Activated naive CD8-positive, alpha-beta T cell treated with anti-CD3 and anti-CD28 coated beads, Interleukin-2, amount 10 ng/mL, durations not matched to agents 7 days and 5 days (primary cell): ENCODE data around the gene HERC5. TPM values are rescaled to one million over a fixed set of nuclear protein-coding genes. Genes with fewer than 3 reads are reported as not detected.

Source experiments
- ATAC-seq: fragments of 150-1000 bp; cut with Tn5 transposase; one replicate; pipeline ENCODE4 v1.10.0; 2021; ENCODE audit warnings: low read depth, moderate library complexity
- POLR2A ChIA-PET: fragments of 350-600 bp; sonication (Branson Sonifier 250); formaldehyde crosslinking; loops from one replicate; lab custom pipeline; 2021; ENCODE audit warnings: antibody characterized with exemption; lab: Charles Lee
- DNase-seq: peaks from one replicate; pipeline ENCODE4 v3.0.0; 2021
- H3K27ac Mint-ChIP-seq: one replicate; pipeline ENCODE4 v1.8.0; 2022; ENCODE audit warnings: mild to moderate bottlenecking, mixed read lengths
- H3K27me3 Mint-ChIP-seq: one replicate; pipeline ENCODE4 v1.8.0; 2022; ENCODE audit warnings: mild to moderate bottlenecking, moderate library complexity, mixed read lengths
- H3K36me3 Mint-ChIP-seq: one replicate; pipeline ENCODE4 v1.8.0; 2021; ENCODE audit warnings: mild to moderate bottlenecking, mixed read lengths
- H3K4me1 Mint-ChIP-seq: one replicate; pipeline ENCODE4 v1.8.0; 2021; ENCODE audit warnings: mixed read lengths
- H3K4me3 Mint-ChIP-seq: one replicate; pipeline ENCODE4 v1.8.0; 2022; ENCODE audit warnings: mild to moderate bottlenecking, moderate library complexity, mixed read lengths
- H3K9me3 Mint-ChIP-seq: one replicate; pipeline ENCODE4 v1.8.0; 2021; ENCODE audit warnings: mixed read lengths
- total RNA-seq, 2 experiments: library from RNA; stranded (reverse); gene quantifications; one replicate each; pipeline ENCODE4 v1.2.3, GENCODE V29; 2021

HERC5 gene
- 10 to 100 TPM; 44.8 to 46.5 TPM for total RNA-seq

GRCh38 chr4:88456670-88457306 lies at the start of gene HERC5:
Gene HERC5, plus strand, starts transcription at chr4:88457119. Its CDS starts 151 bp downstream, at chr4:88457270.
- H3K36me3 Mint-ChIP-seq, result peaks cover 23% of the 10 kb centered on the region

GRCh38 chr4:88409206-88409605 lies 47.7 kb upstream of the HERC5 start:
- no peaks in the 10 kb centered on the region for H3K9me3 Mint-ChIP-seq
- ATAC-seq, result no peak
- H3K27me3 Mint-ChIP-seq, result no peaks in the 10 kb centered on the region
- POLR2A ChIA-PET, result no interaction called here
- H3K4me1 Mint-ChIP-seq, result no peaks in the 10 kb centered on the region
- H3K27ac Mint-ChIP-seq, result no peak overlapping the region
- H3K4me3 Mint-ChIP-seq, result no peak overlapping the region
- no peak for DNase-seq
- peaks cover 58% of the 10 kb centered on the region for H3K36me3 Mint-ChIP-seq

More at GRCh38 chr4:88456670-88457306, at the start of gene HERC5:
- peaks cover 33% of the 10 kb centered on the region for H3K4me1 Mint-ChIP-seq
- peak within 1 kb of the TSS; percentile 99 for H3K27ac Mint-ChIP-seq
- H3K4me3 Mint-ChIP-seq, result peak within 1 kb of the TSS; percentile 97
- peaks cover 2% of the 10 kb centered on the region for H3K9me3 Mint-ChIP-seq
- POLR2A ChIA-PET, result interaction anchor here (0.6 to 5.0 kb wide), 28 partner anchors 8 to 1066 kb away, joined by 3 to 67 read pairs (median 4); partner anchors contain the start of genes HERC6, HSD17B11 and PPM1K
- H3K27me3 Mint-ChIP-seq, result no peaks in the 10 kb centered on the region
- DNase-seq (peak; percentile 96), ATAC-seq (peak; percentile 86)

- POLR2A ChIA-PET, result no interaction called here
- no peak for ATAC-seq
- DNase-seq, result no peak
- Mint-ChIP-seq H3K27ac (no peak overlapping the region), H3K4me1 (no peaks in the 10 kb centered on the region), H3K4me3 (no peak overlapping the region), H3K27me3 (no peaks in the 10 kb centered on the region), H3K9me3 (no peaks in the 10 kb centered on the region), H3K36me3 (peaks cover 58% of the 10 kb centered on the region)
Observed at GRCh38 chr4:88409789-88410188, 47.1 kb upstream of the HERC5 start.

- ATAC-seq, result no peak
- no peak overlapping the region for H3K27ac Mint-ChIP-seq
- no peaks in the 10 kb centered on the region for H3K27me3 Mint-ChIP-seq
- POLR2A ChIA-PET, result interaction anchor here (0.6 to 1.0 kb wide), 2 partner anchors 46 to 71 kb away, joined by 3 to 4 read pairs; partner anchors contain the start of gene HERC5
- H3K4me1 Mint-ChIP-seq, result peaks cover 4% of the 10 kb centered on the region
- DNase-seq, result no peak
- peaks cover 65% of the 10 kb centered on the region for H3K36me3 Mint-ChIP-seq
- no peaks in the 10 kb centered on the region for H3K9me3 Mint-ChIP-seq
- no peak overlapping the region for H3K4me3 Mint-ChIP-seq
Observed at GRCh38 chr4:88411491-88412096, 45.3 kb upstream of the HERC5 start.

GRCh38 chr4:88413801-88414200 lies 43.1 kb upstream of the HERC5 start:
- Mint-ChIP-seq H3K4me3 (no peak overlapping the region), H3K27me3 (no peaks in the 10 kb centered on the region), H3K36me3 (peaks cover 64% of the 10 kb centered on the region)

GRCh38 chr4:88414755-88415154 lies 42.2 kb upstream of the HERC5 start:
- Mint-ChIP-seq H3K27me3 (no peaks in the 10 kb centered on the region), H3K9me3 (no peaks in the 10 kb centered on the region), H3K36me3 (peaks cover 63% of the 10 kb centered on the region), H3K4me1 (peaks cover 4% of the 10 kb centered on the region), H3K4me3 (no peak overlapping the region), H3K27ac (no peak overlapping the region)
- ATAC-seq, result no peak
- no peak for DNase-seq
- POLR2A ChIA-PET, result no interaction called here

More at GRCh38 chr4:88413801-88414200, 43.1 kb upstream of the HERC5 start:
- Mint-ChIP-seq H3K27ac (no peak overlapping the region), H3K9me3 (no peaks in the 10 kb centered on the region), H3K4me1 (peaks cover 4% of the 10 kb centered on the region)
- DNase-seq, result no peak
- ATAC-seq, result no peak
- POLR2A ChIA-PET, result no interaction called here

- ATAC-seq (no peak), DNase-seq (no peak)
- Mint-ChIP-seq H3K9me3 (no peaks in the 10 kb centered on the region), H3K27ac (peak overlapping the region; percentile 1), H3K4me1 (peaks cover 6% of the 10 kb centered on the region), H3K36me3 (peaks cover 56% of the 10 kb centered on the region), H3K4me3 (no peak overlapping the region), H3K27me3 (no peaks in the 10 kb centered on the region)
- POLR2A ChIA-PET, result no interaction called here
Observed at GRCh38 chr4:88415982-88416381, 40.9 kb upstream of the HERC5 start.

- POLR2A ChIA-PET, result no interaction called here
- H3K4me1 Mint-ChIP-seq, result peaks cover 6% of the 10 kb centered on the region
- DNase-seq (no peak), ATAC-seq (no peak)
- no peaks in the 10 kb centered on the region for H3K9me3 Mint-ChIP-seq
- H3K27me3 Mint-ChIP-seq, result no peaks in the 10 kb centered on the region
- no peak overlapping the region for H3K27ac Mint-ChIP-seq
- no peak overlapping the region for H3K4me3 Mint-ChIP-seq
- peaks cover 50% of the 10 kb centered on the region for H3K36me3 Mint-ChIP-seq
Observed at GRCh38 chr4:88418411-88418810, 38.5 kb upstream of the HERC5 start.

- no peak for ATAC-seq
- Mint-ChIP-seq H3K27me3 (no peaks in the 10 kb centered on the region), H3K27ac (no peak overlapping the region), H3K4me1 (peaks cover 6% of the 10 kb centered on the region), H3K36me3 (peaks cover 44% of the 10 kb centered on the region), H3K9me3 (no peaks in the 10 kb centered on the region), H3K4me3 (no peak overlapping the region)
- DNase-seq, result no peak
- POLR2A ChIA-PET, result no interaction called here
Observed at GRCh38 chr4:88419874-88420273, 37.0 kb upstream of the HERC5 start.

GRCh38 chr4:88420844-88421243 lies 36.1 kb upstream of the HERC5 start:
- no peak for DNase-seq
- Mint-ChIP-seq H3K27ac (no peak overlapping the region), H3K36me3 (peaks cover 38% of the 10 kb centered on the region), H3K9me3 (no peaks in the 10 kb centered on the region), H3K4me3 (no peak overlapping the region), H3K27me3 (no peaks in the 10 kb centered on the region), H3K4me1 (peaks cover 2% of the 10 kb centered on the region)
- POLR2A ChIA-PET, result interaction anchor here (0.6 kb wide), 1 partner anchor 10 kb away, joined by 3 read pairs; no protein-coding TSS in a partner anchor
- no peak for ATAC-seq

GRCh38 chr4:88422403-88422802 lies 34.5 kb upstream of the HERC5 start:
- H3K36me3 Mint-ChIP-seq, result peaks cover 44% of the 10 kb centered on the region
- no peaks in the 10 kb centered on the region for H3K9me3 Mint-ChIP-seq
- no peak overlapping the region for H3K27ac Mint-ChIP-seq
- H3K27me3 Mint-ChIP-seq, result no peaks in the 10 kb centered on the region
- POLR2A ChIA-PET, result no interaction called here
- peaks cover 2% of the 10 kb centered on the region for H3K4me1 Mint-ChIP-seq
- DNase-seq (no peak), ATAC-seq (no peak)
- no peak overlapping the region for H3K4me3 Mint-ChIP-seq

GRCh38 chr4:88429401-88429800 lies 27.5 kb upstream of the HERC5 start:
- Mint-ChIP-seq H3K9me3 (no peaks in the 10 kb centered on the region), H3K36me3 (peaks cover 64% of the 10 kb centered on the region), H3K27ac (no peak overlapping the region), H3K27me3 (no peaks in the 10 kb centered on the region), H3K4me1 (peaks cover 3% of the 10 kb centered on the region), H3K4me3 (no peak overlapping the region)
- POLR2A ChIA-PET, result no interaction called here
- no peak for DNase-seq
- no peak for ATAC-seq

- DNase-seq, result no peak
- H3K4me1 Mint-ChIP-seq, result peaks cover 8% of the 10 kb centered on the region
- POLR2A ChIA-PET, result no interaction called here
- ATAC-seq, result no peak
- no peak overlapping the region for H3K4me3 Mint-ChIP-seq
- H3K9me3 Mint-ChIP-seq, result no peaks in the 10 kb centered on the region
- no peak overlapping the region for H3K27ac Mint-ChIP-seq
- no peaks in the 10 kb centered on the region for H3K27me3 Mint-ChIP-seq
- peaks cover 59% of the 10 kb centered on the region for H3K36me3 Mint-ChIP-seq
Observed at GRCh38 chr4:88435987-88436693, 20.8 kb upstream of the HERC5 start.
